Bronchial epithelial cell (primary cell): ENCODE measurements around the gene TMEM135. TPM values are rescaled to one million over a fixed set of nuclear protein-coding genes. Genes with fewer than 3 reads are reported as not detected.

Source experiments
- DNase-seq: peaks from one replicate; pipeline ENCODE4 v3.0.0-alpha.2; 2010; ENCODE audit warnings: low read depth
- FAIRE-seq: peaks from 2 replicates; lab custom pipeline; 2011; peaks lifted over from hg19 to GRCh38; lab: Jason Lieb, UNC
- H3K27me3 ChIP-seq: 2 replicates; pipeline ENCODE4 v1.5.1; 2011; ENCODE audit warnings: low read length; ENCODE audit not compliant: control insufficient read depth, insufficient read depth
- H3K36me3 ChIP-seq: 2 replicates; pipeline ENCODE4 v1.5.1; 2011; ENCODE audit warnings: low read length; ENCODE audit not compliant: control insufficient read depth, insufficient read depth
- H3K4me3 ChIP-seq: 2 replicates; pipeline ENCODE4 v1.5.1; 2011; ENCODE audit warnings: mild to moderate bottlenecking, low read depth, low read length, control low read depth
- total RNA-seq: library from RNA; depleted of rRNA; stranded (reverse); fragments of >200 nt; gene quantifications from 2 replicates; pipeline ENCODE4 v1.2.1, GENCODE V29; 2014
- TF ChIP-seq, protein P1 (sequence below): IDR thresholded peaks from 2 replicates; pipeline ENCODE4 v1.5.1; 2011; ENCODE audit warnings: mild to moderate bottlenecking, moderate library complexity, low read length, control low read depth, inconsistent platforms; ENCODE audit not compliant: insufficient read depth, severe bottlenecking

Gene TMEM135
- total RNA-seq, 1 donor from 2014 or later, result 6.8 TPM

DNA sequence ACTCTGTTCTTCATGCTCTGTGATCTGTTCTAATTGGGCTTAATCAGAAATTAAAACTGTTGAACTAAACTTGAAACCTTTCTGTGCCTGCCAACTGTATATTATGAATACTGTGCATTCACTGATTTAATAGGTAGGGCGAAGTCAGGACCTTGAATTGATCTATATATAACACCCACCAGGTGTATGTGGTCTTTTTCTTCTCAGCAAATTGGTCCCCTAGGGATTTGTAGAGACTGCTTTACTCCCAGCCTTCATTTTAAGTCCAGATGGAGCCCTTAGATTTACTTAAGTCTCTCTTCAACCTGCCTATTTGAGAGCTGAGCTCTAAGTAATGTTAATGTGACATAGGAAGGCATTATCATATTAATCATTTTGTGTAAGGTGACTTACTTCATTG, 257.5 kb downstream of the TMEM135 start:
- DNase-seq (no peak), FAIRE-seq (no peak)
- Histone ChIP-seq H3K4me3 (no peak overlapping the region), H3K36me3 (no peaks in the 10 kb centered on the region), H3K27me3 (no peaks in the 10 kb centered on the region)
- TF ChIP-seq, protein P1, sequence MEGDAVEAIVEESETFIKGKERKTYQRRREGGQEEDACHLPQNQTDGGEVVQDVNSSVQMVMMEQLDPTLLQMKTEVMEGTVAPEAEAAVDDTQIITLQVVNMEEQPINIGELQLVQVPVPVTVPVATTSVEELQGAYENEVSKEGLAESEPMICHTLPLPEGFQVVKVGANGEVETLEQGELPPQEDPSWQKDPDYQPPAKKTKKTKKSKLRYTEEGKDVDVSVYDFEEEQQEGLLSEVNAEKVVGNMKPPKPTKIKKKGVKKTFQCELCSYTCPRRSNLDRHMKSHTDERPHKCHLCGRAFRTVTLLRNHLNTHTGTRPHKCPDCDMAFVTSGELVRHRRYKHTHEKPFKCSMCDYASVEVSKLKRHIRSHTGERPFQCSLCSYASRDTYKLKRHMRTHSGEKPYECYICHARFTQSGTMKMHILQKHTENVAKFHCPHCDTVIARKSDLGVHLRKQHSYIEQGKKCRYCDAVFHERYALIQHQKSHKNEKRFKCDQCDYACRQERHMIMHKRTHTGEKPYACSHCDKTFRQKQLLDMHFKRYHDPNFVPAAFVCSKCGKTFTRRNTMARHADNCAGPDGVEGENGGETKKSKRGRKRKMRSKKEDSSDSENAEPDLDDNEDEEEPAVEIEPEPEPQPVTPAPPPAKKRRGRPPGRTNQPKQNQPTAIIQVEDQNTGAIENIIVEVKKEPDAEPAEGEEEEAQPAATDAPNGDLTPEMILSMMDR, result no peak

DNA sequence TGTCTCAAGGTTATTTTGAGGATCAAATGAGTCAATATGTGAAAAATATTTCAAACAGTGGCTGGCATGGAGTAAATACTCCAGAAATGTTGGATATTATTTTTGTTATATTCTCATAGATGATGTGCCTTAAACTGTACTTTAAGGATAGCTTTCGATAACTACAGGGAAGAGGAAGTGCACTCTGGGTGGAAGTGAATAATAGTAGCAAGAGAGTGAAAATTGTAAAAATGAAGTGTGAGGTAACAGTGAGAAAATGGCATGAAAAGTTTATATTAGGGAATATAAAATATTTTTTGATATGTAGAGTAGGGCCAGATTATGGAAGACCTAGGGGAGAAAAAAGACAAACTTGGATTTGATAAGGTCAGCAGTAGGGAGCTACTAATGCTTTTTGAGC, 258.9 kb downstream of the TMEM135 start:
- FAIRE-seq (no peak), DNase-seq (no peak)
- no peaks in the 10 kb centered on the region for H3K27me3 ChIP-seq
- H3K36me3 ChIP-seq, result no peaks in the 10 kb centered on the region
- no peak overlapping the region for H3K4me3 ChIP-seq
- TF ChIP-seq, protein P1, result no peak

DNA sequence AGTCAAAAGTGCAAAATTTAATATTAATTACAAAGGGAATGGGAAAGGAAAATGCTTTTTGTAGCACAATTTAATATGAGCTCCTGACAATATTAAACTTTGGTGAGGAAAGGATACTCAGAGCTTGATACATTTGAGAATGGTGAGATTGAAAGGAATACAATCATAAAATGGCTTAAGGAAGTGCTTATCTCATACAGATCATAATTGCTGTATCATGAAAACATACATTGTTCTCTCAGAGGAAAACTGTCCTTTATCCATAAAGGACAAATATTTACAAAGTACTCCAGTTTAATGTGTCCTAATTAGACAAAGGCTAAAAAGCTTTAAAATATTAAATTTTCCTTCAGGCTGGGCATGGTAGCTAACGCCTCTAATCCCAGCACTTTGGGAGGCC, 260.4 kb downstream of the TMEM135 start:
- Histone ChIP-seq H3K27me3 (no peaks in the 10 kb centered on the region), H3K36me3 (no peaks in the 10 kb centered on the region), H3K4me3 (no peak overlapping the region)
- TF ChIP-seq, protein P1, result no peak
- FAIRE-seq, result no peak
- DNase-seq, result no peak

DNA sequence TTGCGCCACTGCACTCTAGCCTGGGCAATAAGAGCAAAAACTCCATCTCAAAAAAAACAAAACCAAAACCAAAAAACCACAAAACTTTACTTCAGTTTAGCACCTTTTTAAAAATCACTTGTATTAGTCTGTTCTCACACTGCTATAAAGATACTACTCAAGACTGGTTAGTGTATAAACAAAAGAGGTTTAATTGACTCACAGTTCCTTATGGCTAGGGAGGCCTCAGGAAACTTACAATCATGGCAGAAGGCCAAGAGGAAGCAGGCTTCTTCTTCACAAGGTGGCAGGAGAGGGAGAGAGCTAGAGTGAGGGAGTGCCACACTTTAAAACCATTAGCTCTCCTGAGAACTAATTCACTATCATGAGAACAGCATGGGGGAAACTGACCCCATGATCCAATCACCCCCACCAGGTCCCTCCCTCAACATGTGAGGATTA, 261.3 kb downstream of the TMEM135 start:
- H3K27me3 ChIP-seq, result no peaks in the 10 kb centered on the region
- H3K36me3 ChIP-seq, result no peaks in the 10 kb centered on the region
- FAIRE-seq (no peak), DNase-seq (no peak)
- no peak overlapping the region for H3K4me3 ChIP-seq
- TF ChIP-seq, protein P1, result no peak

DNA sequence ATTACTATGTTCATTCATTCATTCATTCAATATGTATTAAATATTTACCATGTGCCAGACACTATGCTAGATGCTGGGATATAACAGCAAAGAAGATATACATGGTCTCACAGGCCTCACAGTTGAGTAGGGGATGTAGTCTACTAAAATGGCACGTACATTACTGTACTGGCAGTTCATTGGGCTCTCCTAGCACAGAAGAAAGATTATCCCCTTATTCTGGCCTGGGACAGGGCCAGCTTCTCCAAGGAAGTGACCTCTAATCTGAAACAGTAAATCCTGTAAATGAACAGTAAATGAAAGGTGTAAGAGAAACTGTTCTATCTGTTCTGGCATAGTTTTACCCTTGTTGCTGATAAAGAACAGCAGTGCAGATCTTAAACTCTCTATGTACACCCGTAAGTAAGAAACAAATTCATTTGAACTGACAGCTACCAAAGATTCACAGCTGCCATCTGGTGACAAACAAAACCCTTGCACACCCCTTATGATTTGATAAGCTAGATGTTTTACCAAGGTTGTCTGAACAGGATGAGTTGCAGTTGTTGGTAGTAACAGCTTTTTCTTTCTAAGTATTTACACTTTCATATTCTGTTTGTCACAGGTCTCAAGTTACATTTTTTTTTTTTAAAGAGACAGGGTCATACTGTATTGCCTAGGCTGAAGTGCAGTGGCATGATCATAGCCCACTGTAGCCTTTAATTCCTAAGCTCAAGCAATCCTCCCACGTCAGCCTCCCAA, 263.1 kb downstream of the TMEM135 start:
- TF ChIP-seq, protein P1, result no peak
- FAIRE-seq (peak; percentile 18), DNase-seq (peak; percentile 7)
- Histone ChIP-seq H3K4me3 (no peak overlapping the region), H3K36me3 (no peaks in the 10 kb centered on the region), H3K27me3 (no peaks in the 10 kb centered on the region)
